ENCODE measurements around the gene LRRC63.
"Not testable (repeated sequence)": the region's sequence is repeated elsewhere in the genome, so short reads cannot be mapped to it uniquely, and the experiment has no call there.

The LRRC63 gene

DNA sequence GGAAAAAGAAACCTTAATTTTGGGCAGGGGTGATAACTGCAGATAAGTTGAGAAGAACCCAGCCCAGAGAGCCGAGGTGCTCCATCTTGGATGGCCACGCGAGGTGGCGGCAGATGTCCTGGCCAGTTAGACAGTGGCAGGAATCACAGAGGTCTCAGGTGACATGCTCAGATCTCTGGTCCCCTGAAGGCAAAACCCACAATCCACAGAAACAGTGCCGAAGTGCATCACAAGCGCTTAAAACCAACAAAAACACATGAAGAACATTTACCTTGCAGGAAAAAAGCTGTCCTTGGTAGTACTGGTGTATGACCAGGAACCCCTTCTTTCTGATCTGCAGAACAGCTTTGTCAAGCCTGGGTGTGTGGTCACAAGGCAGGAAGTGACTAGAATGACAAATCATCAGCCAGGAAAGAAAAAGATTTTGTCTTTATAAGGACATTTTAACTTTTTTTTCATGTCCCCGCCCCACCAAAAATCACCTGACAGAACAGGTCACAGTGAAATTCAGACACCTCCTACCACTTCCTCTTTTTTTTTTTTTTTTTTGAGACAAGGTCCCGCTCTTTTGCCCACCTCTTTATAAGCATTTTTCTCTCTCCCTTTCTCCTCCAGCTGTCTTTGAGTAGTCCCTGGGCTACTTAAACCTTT lies 29.8 kb upstream of the LRRC63 start, which contains the start of gene LCP1:
Gene LCP1, minus strand, starts transcription at position 338 of the 651 bp plus-strand sequence. CDS start 22,515 bp downstream, outside the sequence.
- DNase-seq (ENCODE audit: low read depth) = peak; percentile 55

- no peak for DNase-seq (ENCODE audit: low read depth)
Measured at GRCh38 chr13:46182491-46182877, 29.2 kb upstream of the LRRC63 start.

DNA sequence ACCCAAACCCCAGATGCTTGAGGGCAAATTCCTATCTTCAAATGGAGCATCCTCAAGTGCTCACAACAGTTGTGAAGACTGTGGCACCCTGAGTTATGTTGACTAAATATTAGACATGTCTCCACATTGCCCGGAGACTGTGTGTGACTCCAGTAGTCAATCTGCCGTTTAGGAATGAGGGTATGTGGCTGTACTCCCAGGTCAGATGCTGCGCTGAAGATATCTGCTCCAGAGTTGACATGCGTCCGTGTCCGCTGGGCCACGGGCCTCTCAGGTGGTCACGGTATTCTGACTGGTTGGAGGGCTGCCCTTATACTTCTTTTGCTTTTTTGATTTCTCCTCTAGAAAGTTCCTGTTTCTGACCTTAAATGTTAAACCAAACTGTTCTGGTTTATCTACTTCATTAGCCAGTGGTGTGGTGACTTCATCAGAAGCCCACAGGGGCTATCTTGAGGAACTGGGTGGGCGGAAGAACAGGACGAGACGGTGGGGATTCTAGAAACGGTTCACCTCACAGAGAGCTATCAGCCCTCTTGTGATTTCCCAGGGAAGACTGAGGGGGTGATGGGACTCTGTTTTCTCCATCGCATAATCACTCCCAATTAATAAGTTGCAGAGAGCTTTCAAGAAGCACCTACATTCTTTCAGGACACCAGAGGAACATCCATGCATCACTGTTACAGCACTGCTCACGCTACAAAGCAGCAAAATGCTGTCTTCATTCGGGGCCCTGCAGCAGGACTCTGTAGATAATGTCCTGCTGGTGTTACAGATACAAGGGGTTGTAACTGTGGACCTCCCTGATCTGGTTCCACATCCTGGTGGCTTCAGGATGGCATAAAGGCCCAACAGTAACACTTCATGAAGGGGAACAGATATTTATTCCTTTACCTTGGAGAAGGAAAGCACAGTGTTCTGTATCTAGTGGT lies 28.4 kb upstream of the LRRC63 start:
- DNase-seq (ENCODE audit: low read depth) = no peak

GRCh38 chr13:46184277-46184699 lies 27.4 kb upstream of the LRRC63 start:
- peak; percentile 66 for DNase-seq (ENCODE audit: low read depth)

GRCh38 chr13:46185634-46186033 lies 26.1 kb upstream of the LRRC63 start:
- no peak for DNase-seq (ENCODE audit: low read depth)

DNA sequence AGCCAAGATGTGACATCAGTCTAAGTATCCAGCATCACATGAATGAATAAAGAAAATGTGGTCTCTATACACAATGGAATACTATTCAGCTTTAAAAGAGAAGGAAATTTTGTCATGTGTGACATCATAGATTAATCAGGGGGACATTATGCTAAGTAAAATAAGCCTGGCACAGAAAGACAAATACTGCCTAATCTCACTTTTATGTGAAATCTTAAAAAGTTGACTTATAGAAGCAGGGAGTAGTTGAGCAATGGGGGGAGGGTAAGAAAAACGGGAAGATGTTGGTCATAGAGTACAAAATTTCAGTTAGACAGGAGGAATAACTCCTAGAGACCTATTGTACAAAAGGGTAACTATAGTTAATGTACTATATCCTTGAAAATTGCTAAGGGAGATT lies 19.3 kb upstream of the LRRC63 start:
- no peak for DNase-seq (ENCODE audit: low read depth)

- no peak for DNase-seq (ENCODE audit: low read depth)
Measured at GRCh38 chr13:46195016-46195415, 16.7 kb upstream of the LRRC63 start.

DNA sequence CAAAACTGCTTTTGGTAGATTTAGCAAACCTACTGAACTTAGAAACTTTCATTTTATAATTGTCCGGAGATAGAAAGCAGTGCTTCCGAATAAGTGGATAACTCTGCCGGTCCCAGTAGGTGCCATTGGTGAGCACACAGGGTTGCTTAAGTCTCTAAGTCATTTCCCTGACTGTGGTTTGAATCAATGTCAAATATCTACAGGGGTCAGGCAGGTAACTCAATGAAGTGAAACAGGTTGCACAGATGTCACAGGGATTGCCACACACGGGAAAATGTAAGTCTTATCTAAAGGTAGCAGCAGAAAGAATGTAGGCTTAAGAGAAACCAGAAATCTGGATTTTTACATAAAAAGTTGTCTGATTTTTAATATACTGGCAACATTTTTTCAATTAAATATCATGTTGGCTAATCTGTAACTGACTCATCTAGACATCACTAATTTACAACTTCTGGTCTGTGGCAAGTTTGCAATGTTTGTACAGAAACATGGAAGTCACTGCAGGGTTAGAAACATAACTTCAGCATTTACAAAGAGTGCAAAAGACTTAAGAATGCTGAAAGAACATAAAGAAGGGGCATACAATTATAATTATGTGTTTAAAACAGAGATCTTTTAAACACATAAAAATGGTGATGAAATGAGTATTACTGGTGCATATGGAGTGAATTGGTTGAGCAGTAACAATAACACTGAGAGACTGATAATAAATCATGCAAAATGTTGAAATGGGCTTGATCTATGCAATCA lies 14.3 kb upstream of the LRRC63 start:
- DNase-seq (ENCODE audit: low read depth) = no peak

DNA sequence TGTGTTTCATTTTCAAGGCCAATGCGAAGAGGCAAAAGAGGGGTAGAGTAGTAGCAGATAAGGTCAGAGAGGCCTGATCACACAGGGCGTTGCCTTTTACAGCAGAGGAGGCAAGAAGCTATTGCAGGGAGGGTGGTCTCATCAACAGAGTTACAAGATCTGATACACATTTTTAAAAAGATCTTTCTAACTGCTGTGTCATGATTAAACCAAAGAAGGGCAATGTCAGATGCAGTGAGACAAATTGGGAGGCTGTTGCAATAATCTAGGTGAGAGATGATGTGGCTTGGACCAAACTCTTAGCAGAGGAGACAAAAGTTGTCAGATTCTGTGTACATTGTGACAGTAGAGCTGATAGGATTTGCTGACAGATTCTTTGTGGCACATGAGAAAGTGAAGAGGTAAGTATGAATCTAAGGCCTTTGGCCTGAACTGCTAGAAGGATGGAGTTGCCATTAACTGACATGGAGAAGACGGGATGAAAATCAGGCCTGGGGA lies 13.0 kb upstream of the LRRC63 start:
- DNase-seq (ENCODE audit: low read depth) = no peak

DNA sequence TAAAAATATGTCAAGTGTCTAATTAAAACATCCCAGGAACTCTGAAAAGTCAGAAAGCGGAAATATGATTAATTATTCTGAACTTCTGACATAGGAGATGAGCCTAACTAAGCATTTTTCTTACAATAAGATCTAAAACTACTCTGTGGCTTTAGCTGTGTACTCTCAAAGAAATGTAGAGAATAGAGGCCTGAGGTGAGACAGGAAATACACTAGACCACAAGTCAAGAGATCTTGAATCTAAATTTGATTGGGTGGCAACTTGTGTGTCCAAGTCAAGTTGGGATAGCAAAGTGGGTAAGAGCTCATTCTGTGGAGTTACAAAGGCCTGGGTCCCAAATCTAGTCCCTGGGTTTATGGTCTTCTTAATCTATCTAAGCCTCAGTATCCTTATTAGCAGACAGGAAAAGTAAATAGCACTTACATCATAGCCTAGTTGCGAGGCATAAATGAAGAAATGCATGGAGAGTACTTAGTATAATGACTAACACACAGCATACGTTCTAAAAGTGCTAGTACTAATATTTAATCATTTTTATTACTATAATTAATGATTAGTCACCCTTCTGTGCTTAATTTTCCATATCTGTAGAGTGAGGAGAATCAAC lies 9.4 kb upstream of the LRRC63 start:
- DNase-seq (ENCODE audit: low read depth) = no peak

DNA sequence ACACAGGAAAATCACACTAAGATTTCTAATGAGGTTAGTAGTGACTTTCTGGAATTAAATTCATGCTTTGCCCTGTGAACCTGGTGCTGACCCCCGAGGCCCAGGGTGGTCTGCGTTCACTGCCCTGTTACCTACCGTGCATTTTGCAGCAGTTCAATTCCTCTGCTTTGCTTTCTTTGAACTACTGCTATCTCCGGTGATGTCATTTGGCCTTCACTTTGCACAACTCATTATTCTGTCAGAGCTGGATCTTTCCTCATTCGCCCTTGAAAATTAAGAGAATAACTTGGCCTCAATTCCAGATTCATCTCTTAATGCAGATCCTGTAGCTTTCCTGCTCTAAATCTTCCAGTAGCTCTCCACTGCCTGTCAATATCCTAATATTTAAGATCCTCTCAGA lies 8.8 kb upstream of the LRRC63 start:
- no peak for DNase-seq (ENCODE audit: low read depth)

GRCh38 chr13:46206143-46206542 lies 5.6 kb upstream of the LRRC63 start:
- DNase-seq (ENCODE audit: low read depth) = no peak

DNA sequence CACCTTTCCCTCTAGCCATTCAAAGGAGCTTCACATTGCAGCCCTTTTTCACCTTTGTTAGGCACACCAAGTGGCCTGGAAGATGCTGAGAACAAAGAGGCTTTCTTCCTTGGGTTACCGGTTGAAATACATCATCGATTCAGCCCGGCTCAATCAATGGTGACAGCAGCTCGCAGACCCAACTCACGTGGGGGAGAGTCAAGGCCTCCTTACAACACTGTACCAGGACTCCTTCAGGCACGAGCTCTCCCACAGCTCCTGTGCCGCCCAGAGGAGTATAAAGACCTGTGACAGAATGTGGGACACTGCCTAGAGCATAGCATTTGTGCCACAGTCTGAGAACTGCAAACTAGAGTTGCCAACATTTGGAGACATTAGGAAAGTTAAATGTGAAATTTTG lies 3.9 kb upstream of the LRRC63 start:
- no peak for DNase-seq (ENCODE audit: low read depth)

DNA sequence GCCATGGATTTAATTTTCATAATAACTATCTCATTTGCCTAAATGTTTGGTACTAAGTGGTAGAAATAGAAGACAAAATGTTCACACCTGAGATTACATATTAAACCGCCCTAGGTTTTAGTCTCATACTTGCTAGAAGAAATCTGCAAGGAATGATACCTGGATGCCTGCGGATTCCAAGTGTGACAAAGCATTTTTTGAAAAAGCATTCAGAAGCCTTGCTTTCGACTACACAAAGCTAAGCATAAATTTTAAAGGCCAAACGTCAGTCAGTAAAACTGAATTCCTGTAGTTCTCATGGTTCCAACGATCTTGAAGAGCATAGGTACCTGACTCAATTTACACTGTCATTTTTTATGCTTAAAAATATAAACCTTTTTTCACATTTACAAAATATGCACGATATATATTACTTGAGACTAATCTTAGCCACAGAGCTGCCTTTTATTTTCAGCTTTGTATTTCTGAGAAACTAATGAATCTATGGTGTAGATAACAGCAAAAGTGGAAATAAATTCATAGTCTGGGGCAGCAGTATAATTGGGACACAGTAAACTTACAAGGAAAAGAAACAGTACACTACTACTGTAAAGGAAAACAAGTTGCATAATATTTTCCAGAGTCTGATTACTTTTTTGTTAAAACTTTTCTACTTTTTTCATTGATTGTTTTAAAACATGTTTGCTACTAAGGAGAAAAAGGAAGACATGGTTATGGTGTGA lies 1.2 kb upstream of the LRRC63 start:
- DNase-seq (ENCODE audit: low read depth) = no peak

DNA sequence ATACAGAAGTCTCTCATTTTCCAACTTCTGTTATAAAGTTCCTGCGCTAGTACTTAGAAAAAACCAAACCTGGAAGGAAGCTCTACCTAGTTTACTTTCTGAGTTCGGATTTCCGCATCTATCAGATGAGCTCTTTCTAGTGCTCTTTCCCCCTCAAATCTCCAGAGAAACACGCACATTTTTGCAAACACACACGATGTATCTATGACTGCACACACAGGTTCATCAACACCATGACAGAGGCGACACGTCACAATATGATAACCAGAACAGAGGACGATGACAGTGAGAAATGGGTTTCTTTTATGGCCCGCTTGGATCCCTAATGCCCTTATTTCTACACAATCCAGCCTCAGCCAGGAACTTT lies 629 bp upstream of the LRRC63 start:
- DNase-seq (ENCODE audit: low read depth) = no peak

DNA sequence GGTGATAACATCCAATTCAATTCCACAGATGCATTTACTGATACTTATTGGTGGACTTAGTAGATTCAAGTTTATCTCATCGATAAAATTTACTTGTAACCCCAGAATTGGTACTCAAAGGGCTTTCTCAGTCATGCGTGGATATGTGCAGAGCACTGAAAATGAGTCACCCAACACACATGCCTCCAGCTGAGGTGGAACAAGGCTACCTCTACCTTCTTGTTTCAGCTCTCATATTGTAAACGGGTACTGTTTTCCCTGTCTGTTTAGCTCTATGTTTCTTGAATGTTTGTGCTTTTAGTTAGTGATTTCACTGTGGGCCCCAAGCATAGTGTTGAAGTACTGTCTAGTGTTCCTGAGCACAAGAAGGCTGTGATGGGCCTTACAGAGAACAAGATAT lies 1.5 kb downstream of the LRRC63 start:
- DNase-seq (ENCODE audit: low read depth) = no peak

DNA sequence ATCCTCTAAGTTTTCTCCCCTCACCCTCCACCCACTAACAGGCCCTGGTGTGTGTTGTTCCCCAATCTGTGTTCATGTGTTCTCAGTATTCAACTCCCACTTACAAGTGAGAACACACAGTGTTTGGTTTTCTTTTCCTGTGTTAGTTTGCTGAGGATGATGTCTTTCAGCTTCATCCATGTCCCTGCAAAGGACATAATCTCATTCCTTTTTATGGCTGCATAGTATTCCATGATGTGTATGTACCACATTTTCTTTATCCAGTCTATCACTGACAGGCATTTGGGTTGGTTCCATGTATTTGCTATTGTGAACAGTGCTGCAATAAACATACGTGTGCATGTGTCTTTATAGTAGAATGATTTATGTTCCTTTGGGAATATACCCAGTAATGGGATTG lies 3.0 kb downstream of the LRRC63 start:
- not testable (repeated sequence) for DNase-seq (ENCODE audit: low read depth)

GRCh38 chr13:46220234-46220633 lies 8.5 kb downstream of the LRRC63 start:
- DNase-seq (ENCODE audit: low read depth) = not testable (repeated sequence)

DNA sequence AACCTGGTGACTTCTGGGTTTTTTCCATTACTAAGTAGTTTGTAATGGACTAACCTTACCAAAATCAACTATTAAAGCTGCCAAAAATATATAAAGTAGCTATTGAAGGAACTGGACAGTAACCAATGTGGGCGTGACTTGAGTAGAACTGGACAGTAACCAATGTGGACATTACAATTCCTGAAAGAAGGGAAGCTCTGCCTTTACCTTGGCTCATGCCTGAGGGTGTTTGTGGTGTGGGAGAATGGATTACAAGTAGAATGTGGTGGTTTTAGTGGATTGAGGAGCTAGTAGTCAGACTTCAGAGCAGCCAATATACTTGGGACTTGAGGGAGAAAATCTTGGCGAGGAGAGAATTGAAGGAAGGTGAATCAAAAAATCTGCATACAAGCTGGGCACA lies 17.5 kb downstream of the LRRC63 start:
- no peak for DNase-seq (ENCODE audit: low read depth)

- DNase-seq (ENCODE audit: low read depth) = no peak
Measured at GRCh38 chr13:46232281-46232680, 20.6 kb downstream of the LRRC63 start.

DNA sequence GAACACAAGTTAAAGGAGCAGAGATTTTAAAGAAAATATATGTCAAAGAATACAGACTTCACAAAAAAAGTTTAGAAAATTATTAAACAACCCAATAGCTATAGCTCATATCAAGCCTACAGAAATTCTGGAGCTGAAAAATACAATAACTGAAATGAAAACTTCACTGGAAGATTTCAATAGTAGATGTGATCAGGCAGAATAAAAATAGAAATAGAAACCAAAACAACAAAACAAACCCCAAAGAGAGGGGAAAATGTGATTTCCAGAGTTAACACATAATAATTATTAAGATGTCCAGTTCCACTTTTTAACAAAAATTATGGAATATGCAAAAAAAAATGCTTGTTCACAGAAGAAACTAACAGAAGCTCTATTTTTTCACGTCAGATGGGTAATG lies 23.6 kb downstream of the LRRC63 start:
- no peak for DNase-seq (ENCODE audit: low read depth)

Data from activated T-cell treated with anti-CD3 and anti-CD28 coated beads for 1 hour (primary cell).